Natural killer cell (primary cell): ENCODE results near the gene LDLRAD4. TPM values are rescaled to one million over a fixed set of nuclear protein-coding genes. Genes with fewer than 3 reads are reported as not detected.

ENCODE experiments used
- ATAC-seq, 3 donors: fragments of 150-1000 bp in 2 of 3; fragments of 200-7000 bp in 1 of 3; cut with Tn5 transposase; 1 replicate in 1 of 3; 2 replicates in 2 of 3; pipeline ENCODE4 v1.10.0; 2021; ENCODE audit warnings: mild to moderate bottlenecking in 2 of 3, moderate library complexity in 2 of 3
- DNase-seq, 2 donors: peaks; one replicate each; pipeline versions ENCODE4 v3.0.0 to v3.0.0-alpha.2; 2013 to 2021; ENCODE audit warnings: mixed read lengths in 1 of 2
- H3K27ac ChIP-seq: one replicate; pipeline ENCODE4 v1.5.1; 2013; ENCODE audit warnings: mild to moderate bottlenecking, low read length
- H3K27me3 ChIP-seq: one replicate; pipeline ENCODE4 v1.6.1; 2013; ENCODE audit warnings: low read length; ENCODE audit not compliant: control insufficient read depth, insufficient read depth
- H3K36me3 ChIP-seq: one replicate; pipeline ENCODE4 v1.6.1; 2013; ENCODE audit warnings: low read length; ENCODE audit not compliant: control insufficient read depth, insufficient read depth
- H3K4me1 ChIP-seq: one replicate; pipeline ENCODE4 v1.6.1; 2013; ENCODE audit warnings: low read length; ENCODE audit not compliant: control insufficient read depth, insufficient read depth
- H3K4me3 ChIP-seq: one replicate; pipeline ENCODE4 v1.5.1; 2013; ENCODE audit warnings: low read length
- H3K9me3 ChIP-seq: one replicate; pipeline ENCODE4 v1.6.1; 2013; ENCODE audit warnings: low read length; ENCODE audit not compliant: control insufficient read depth, insufficient read depth
- H3K27ac Mint-ChIP-seq, 2 donors: one replicate each; pipeline ENCODE4 v1.8.0; 2022; ENCODE audit warnings: mild to moderate bottlenecking in 2 of 2, mixed read lengths in 2 of 2, moderate library complexity in 1 of 2
- H3K27me3 Mint-ChIP-seq, 2 donors: one replicate each; pipeline ENCODE4 v1.8.0; 2022; ENCODE audit warnings: low read depth in 2 of 2, mixed read lengths in 2 of 2
- H3K36me3 Mint-ChIP-seq: one replicate; pipeline ENCODE4 v1.8.0; 2022; ENCODE audit warnings: mixed read lengths
- H3K4me1 Mint-ChIP-seq, 2 donors: one replicate each; pipeline ENCODE4 v1.8.0; 2022; ENCODE audit warnings: mixed read lengths in 2 of 2
- H3K4me3 Mint-ChIP-seq: one replicate; pipeline ENCODE4 v1.8.0; 2022; ENCODE audit warnings: mild to moderate bottlenecking, moderate library complexity, mixed read lengths
- H3K9me3 Mint-ChIP-seq, 2 donors: one replicate each; pipeline ENCODE4 v1.8.0; 2022; ENCODE audit warnings: mixed read lengths in 2 of 2
- WGBS: methylation state at CpG from one replicate; pipeline ENCODE4 v1.1.7; 2013; ENCODE audit warnings: missing lambda C conversion rate; ENCODE audit not compliant: insufficient coverage; 5-methylcytosine and 5-hydroxymethylcytosine counted together
- intact Hi-C: fragments of 100-400 bp; cut with micrococcal nuclease; formaldehyde crosslinking; loops from one replicate; pipeline ENCODE4 v1.14.2; 2022
- total RNA-seq, 4 donors: library from RNA; stranded (reverse); fragments of 120-200 nt in 1 of 4; gene quantifications; one replicate each; pipeline versions ENCODE4 v1.2.3 to v1.2.4, GENCODE V29; 2013 to 2022
- TF ChIP-seq, protein P1 (sequence below): fragments of 200-600 bp; IDR thresholded peaks from one replicate; pipeline ENCODE4 v1.8.0; 2022; ENCODE audit warnings: antibody characterized with exemption

LDLRAD4 gene
- total RNA-seq, 3 donors from 2014 or later (not counting 1 experiment from before 2014, with no cell fraction given), result 24.0 to 36.3 (median 29.2) TPM

GRCh38 chr18:13376298-13376840 is 157.8 kb downstream of the LDLRAD4 start:
- no peaks in the 10 kb centered on the region for H3K36me3 Mint-ChIP-seq
- H3K4me1 ChIP-seq, result peaks cover 8% of the 10 kb centered on the region
- no peaks in the 10 kb centered on the region for H3K9me3 Mint-ChIP-seq
- H3K4me3 ChIP-seq, result no peak overlapping the region
- H3K9me3 ChIP-seq, result no peaks in the 10 kb centered on the region
- H3K27ac Mint-ChIP-seq, result no peak overlapping the region
- H3K27me3 ChIP-seq, result no peaks in the 10 kb centered on the region
- no peaks in the 10 kb centered on the region for H3K36me3 ChIP-seq
- no peak overlapping the region for H3K27ac ChIP-seq
- DNase-seq (peak in 1 of 2 donors; percentile 78), ATAC-seq (no peak)
- TF ChIP-seq, protein P1, sequence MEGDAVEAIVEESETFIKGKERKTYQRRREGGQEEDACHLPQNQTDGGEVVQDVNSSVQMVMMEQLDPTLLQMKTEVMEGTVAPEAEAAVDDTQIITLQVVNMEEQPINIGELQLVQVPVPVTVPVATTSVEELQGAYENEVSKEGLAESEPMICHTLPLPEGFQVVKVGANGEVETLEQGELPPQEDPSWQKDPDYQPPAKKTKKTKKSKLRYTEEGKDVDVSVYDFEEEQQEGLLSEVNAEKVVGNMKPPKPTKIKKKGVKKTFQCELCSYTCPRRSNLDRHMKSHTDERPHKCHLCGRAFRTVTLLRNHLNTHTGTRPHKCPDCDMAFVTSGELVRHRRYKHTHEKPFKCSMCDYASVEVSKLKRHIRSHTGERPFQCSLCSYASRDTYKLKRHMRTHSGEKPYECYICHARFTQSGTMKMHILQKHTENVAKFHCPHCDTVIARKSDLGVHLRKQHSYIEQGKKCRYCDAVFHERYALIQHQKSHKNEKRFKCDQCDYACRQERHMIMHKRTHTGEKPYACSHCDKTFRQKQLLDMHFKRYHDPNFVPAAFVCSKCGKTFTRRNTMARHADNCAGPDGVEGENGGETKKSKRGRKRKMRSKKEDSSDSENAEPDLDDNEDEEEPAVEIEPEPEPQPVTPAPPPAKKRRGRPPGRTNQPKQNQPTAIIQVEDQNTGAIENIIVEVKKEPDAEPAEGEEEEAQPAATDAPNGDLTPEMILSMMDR, result no peak
- H3K27me3 Mint-ChIP-seq, result no peaks in the 10 kb centered on the region
- intact Hi-C loops, result no loop called here
- no peaks in the 10 kb centered on the region for H3K4me1 Mint-ChIP-seq
- WGBS, result 86% methylated on average over 23 of the region's 23 CpGs
- no peak overlapping the region for H3K4me3 Mint-ChIP-seq

DNA sequence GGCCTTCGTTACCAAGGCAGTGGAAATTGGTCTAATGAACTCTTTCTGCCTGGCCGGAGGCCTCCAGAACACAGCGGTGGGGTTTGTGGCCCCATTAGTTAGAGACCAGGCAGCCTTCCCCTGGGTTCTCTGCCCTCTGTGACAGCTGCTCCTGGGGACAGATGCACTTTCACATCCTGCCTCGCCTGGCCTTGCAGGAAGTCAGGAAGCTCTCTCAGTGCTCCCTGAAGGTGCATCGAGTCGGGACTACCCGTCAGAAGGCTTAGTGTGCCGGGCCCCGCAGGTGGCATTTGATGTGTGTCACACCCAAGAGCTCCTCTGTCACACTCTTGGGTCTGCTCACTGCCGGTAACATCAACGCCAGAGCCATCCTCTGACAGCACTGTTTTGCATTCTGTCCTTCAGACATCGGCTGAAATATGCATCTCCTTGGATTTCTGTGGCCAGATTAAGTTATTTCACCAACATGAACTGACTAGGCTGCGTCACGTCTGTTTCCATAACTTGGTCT is 158.3 kb downstream of the LDLRAD4 start:
- intact Hi-C loops, result no loop called here
- H3K4me3 ChIP-seq, result no peak overlapping the region
- peak in 1 of 2 donors; percentile 78 for DNase-seq
- H3K9me3 ChIP-seq, result no peaks in the 10 kb centered on the region
- H3K27me3 ChIP-seq, result no peaks in the 10 kb centered on the region
- H3K36me3 ChIP-seq, result no peaks in the 10 kb centered on the region
- ATAC-seq, result peak in 1 of 3 donors; percentile 41
- Mint-ChIP-seq H3K36me3 (no peaks in the 10 kb centered on the region), H3K9me3 (no peaks in the 10 kb centered on the region), H3K27me3 (no peaks in the 10 kb centered on the region), H3K4me3 (no peak overlapping the region), H3K27ac (no peak overlapping the region), H3K4me1 (peaks cover 5% of the 10 kb centered on the region in 2 donors)
- WGBS, result 73% methylated on average over 14 of the region's 14 CpGs
- H3K4me1 ChIP-seq, result peaks cover 13% of the 10 kb centered on the region
- H3K27ac ChIP-seq, result no peak overlapping the region
- TF ChIP-seq, protein P1, result no peak

- H3K27ac Mint-ChIP-seq, result no peak overlapping the region
- DNase-seq, result peak in 1 of 2 donors; percentile 60
- Histone ChIP-seq H3K27ac (no peak overlapping the region), H3K4me3 (no peak overlapping the region), H3K27me3 (no peaks in the 10 kb centered on the region), H3K36me3 (no peaks in the 10 kb centered on the region), H3K4me1 (peaks cover 16% of the 10 kb centered on the region), H3K9me3 (no peaks in the 10 kb centered on the region)
- TF ChIP-seq, protein P1, result no peak
- 81% methylated on average over 8 of the region's 8 CpGs for WGBS
- intact Hi-C loops, result no loop called here
- no peaks in the 10 kb centered on the region for H3K27me3 Mint-ChIP-seq
- no peak overlapping the region for H3K4me3 Mint-ChIP-seq
- H3K9me3 Mint-ChIP-seq, result no peaks in the 10 kb centered on the region
- ATAC-seq, result no peak
- H3K36me3 Mint-ChIP-seq, result no peaks in the 10 kb centered on the region
- H3K4me1 Mint-ChIP-seq, result peaks cover 11% of the 10 kb centered on the region in 2 donors
These were observed 158.9 kb downstream of the LDLRAD4 start for GRCh38 chr18:13377496-13377895.

DNA sequence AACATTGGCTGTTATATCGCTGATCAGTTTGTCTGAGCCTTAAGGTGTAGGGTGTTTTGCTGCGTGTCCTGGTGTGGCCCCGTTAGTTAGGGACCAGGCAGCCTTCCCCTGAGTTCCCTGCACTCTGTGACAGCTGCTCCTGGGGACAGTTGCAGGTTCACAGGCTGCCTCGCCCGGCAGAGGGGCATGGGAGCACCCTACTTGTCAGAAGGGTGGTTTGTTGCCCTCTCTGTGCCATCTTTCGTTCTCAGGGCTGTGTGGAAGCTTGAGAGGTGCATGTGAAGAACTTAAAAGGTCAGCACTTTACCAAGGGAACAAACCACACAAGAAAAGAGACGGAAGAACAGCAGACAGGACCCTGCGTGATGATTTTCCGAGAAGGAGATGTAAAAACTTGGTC is 159.6 kb downstream of the LDLRAD4 start:
- Mint-ChIP-seq H3K4me1 (peaks cover 17% of the 10 kb centered on the region in 2 donors), H3K36me3 (no peaks in the 10 kb centered on the region), H3K4me3 (no peak overlapping the region), H3K27ac (no peak overlapping the region), H3K9me3 (no peaks in the 10 kb centered on the region), H3K27me3 (no peaks in the 10 kb centered on the region)
- 86% methylated on average over 7 of the region's 9 CpGs for WGBS
- Histone ChIP-seq H3K4me3 (no peak overlapping the region), H3K27me3 (no peaks in the 10 kb centered on the region), H3K4me1 (peaks cover 21% of the 10 kb centered on the region), H3K36me3 (no peaks in the 10 kb centered on the region), H3K27ac (no peak overlapping the region), H3K9me3 (no peaks in the 10 kb centered on the region)
- DNase-seq, result peak in 1 of 2 donors; percentile 50
- ATAC-seq, result no peak
- intact Hi-C loops, result no loop called here
- TF ChIP-seq, protein P1, result no peak
